Measurements from ENCODE around the gene CYFIP2.
"Not testable (repeated sequence)": the region's sequence is repeated elsewhere in the genome, so short reads cannot be mapped to it uniquely, and the experiment has no call there.

The CYFIP2 gene

GRCh38 chr5:157415838-157416237 is 149.9 kb downstream of the CYFIP2 start:
- no peak for DNase-seq

DNA sequence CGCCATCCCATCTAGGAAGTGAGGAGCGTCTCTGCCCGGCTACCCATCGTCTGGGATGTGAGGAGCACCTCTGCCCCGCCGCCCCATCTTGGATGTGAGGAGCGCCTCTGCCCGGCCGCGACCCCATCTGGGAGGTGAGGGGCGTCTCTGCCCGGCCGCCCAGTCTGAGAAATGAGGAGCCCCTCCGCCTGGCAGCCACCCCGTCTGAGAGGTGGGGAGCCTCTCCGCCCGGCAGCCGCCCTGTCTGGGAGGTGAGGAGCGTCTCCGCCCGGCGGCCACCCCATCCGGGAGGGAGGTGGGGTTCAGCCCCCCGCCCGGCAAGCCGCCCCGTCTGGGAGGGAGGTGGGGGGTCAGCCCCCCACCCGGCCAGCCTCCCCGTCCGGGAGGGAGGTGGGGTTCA is 153.6 kb downstream of the CYFIP2 start:
- DNase-seq: not testable (repeated sequence)

DNA sequence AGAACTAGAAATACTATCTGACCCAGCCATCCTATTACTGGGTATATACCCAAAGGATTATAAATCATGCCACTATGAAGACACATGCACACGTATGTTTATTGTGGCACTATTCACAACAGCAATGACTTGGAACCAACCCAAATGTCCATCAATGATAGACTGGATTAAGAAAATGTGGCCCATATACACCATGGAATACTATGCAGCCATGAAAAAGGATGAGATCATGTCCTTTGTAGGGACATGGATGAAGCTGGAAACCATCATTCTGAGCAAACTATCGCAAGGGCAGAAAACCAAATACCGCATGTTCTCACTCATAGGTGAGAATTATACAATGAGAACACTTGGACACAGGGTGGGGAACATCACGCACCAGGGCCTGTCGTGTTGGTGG is 164.0 kb downstream of the CYFIP2 start:
- not testable (repeated sequence) for DNase-seq

DNA sequence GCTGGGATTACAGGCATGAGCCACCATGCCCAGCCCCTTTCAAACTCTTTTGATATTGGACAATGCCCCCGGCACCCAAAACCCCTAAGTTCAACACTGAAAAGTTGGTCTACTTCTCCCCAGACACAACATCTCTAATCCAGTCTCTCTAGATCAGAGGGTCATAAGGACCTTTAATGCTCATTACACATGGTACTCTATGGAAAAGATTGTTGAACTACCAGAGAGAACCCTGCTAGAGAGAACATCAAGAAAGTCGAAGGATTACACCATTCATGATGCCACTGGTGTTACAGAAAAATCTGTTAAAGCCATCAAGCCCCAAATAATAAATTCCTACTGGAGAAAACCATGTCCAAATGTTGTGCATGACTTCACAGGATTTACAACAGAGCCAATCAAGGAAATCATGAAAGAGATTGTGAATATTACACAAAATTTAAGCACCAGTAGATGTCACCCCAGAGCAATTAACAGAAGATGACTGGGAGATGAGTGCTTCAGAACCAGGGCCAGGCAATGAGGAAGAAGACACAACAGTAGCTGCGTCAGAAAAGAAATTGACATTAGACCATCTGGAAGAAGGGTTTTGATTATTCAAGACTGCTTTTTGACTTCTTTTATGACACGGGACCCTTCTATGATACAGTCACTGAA is 165.7 kb downstream of the CYFIP2 start:
- no peak for DNase-seq

- DNase-seq: no peak
Measured at GRCh38 chr5:157434096-157434495, 168.2 kb downstream of the CYFIP2 start.

DNA sequence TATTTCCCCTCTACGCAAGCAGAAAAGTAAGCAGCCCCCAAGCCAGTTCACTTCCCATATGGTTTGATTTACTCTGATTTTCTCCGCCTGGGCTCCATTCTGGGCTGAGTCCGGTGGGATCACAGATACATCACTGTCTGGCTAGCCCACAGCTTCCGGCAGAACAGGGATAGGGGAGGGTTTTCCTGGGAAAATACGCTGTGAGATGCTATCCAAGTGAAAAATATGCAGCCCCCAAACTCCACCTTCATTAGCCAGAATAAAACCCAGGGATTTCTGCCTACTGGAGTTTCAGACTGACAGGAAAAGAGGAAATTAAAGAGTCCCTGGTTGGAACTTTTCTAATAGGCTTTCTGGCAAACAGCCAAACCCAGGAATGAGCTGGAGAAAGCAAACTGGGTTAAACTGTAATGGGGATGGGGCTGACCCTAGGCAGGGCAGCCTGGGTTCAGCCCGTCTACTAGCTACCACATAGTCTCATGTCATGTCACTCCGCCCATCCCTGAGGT is 177.2 kb downstream of the CYFIP2 start:
- no peak for DNase-seq

DNA sequence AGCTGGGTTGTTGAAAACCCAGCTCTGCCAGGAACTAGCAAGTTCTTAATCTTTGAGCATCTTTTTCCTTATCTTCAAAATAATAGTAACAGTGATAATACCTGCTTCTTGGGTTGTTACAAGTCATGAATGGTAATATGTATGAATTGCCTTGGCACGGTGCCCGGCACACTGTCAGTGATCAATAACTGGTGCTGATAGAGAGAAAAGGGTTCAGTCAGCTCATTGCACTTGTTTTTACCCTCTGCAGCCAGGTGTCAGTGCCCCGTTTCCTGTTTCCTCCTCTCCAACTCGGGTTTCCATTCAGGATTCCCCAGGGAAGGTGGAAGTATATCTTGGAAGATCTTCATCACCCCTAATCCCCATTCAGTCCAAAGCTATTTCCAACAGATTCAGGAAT is 178.3 kb downstream of the CYFIP2 start:
- DNase-seq: no peak
